WTC11 (cell line): ENCODE measurements around the gene TAF4. TPM values are rescaled to one million over a fixed set of nuclear protein-coding genes. Genes with fewer than 3 reads are reported as not detected.

ENCODE experiments used
- ATAC-seq: fragments of 200-7000 bp; cut with Tn5 transposase; 2 replicates; pipeline ENCODE4 v1.10.0; 2021; ENCODE audit warnings: mild to moderate bottlenecking, moderate library complexity
- CTCF ChIA-PET: fragments of 300-600 bp; sonication (Branson Sonifier 250); formaldehyde crosslinking; loops from one replicate; lab custom pipeline; 2021; ENCODE audit warnings: antibody characterized with exemption; lab: Charles Lee
- POLR2A ChIA-PET: fragments of 350-600 bp; sonication (Branson Sonifier 250); formaldehyde crosslinking; loops from one replicate; lab custom pipeline; 2021; ENCODE audit warnings: antibody characterized with exemption; lab: Charles Lee
- DNase-seq: peaks from one replicate; pipeline ENCODE4 v3.0.0; 2021; ENCODE audit warnings: low spot score
- H3K27ac Mint-ChIP-seq: 2 replicates; pipeline ENCODE4 v1.8.0; 2021; ENCODE audit warnings: mixed read lengths
- H3K27me3 Mint-ChIP-seq: 2 replicates; pipeline ENCODE4 v1.8.0; 2021; ENCODE audit warnings: low read depth, mild to moderate bottlenecking, moderate library complexity, mixed read lengths
- H3K36me3 Mint-ChIP-seq: 2 replicates; pipeline ENCODE4 v1.8.0; 2021; ENCODE audit warnings: mixed read lengths
- H3K4me1 Mint-ChIP-seq: 2 replicates; pipeline ENCODE4 v1.8.0; 2022; ENCODE audit warnings: mixed read lengths
- H3K4me3 Mint-ChIP-seq: 2 replicates; pipeline ENCODE4 v1.8.0; 2021; ENCODE audit warnings: mild to moderate bottlenecking, moderate library complexity, mixed read lengths
- H3K9me3 Mint-ChIP-seq: 2 replicates; pipeline ENCODE4 v1.8.0; 2021; ENCODE audit warnings: mixed read lengths
- AR ChIP-seq: fragments of 250-450 bp; sonication (Bioruptor Pico); IDR thresholded peaks from 2 replicates; pipeline ENCODE4 v1.9.0; 2021; ENCODE audit warnings: mild to moderate bottlenecking
- FOXK1 ChIP-seq: sonication (generic); formaldehyde crosslinking; IDR thresholded peaks from 2 replicates; pipeline ENCODE4 v1.8.0; 2022; ENCODE audit warnings: mild to moderate bottlenecking, moderate library complexity, missing genetic modification reagents
- FOXP4 ChIP-seq: sonication (generic); formaldehyde crosslinking; IDR thresholded peaks from 2 replicates; pipeline ENCODE4 v1.8.0; 2022; ENCODE audit warnings: mild to moderate bottlenecking, missing genetic modification reagents
- GABPB1 ChIP-seq: sonication (generic); formaldehyde crosslinking; IDR thresholded peaks from 2 replicates; pipeline ENCODE4 v1.8.1; 2023; ENCODE audit warnings: mild to moderate bottlenecking, missing genetic modification reagents
- KAT7 ChIP-seq: sonication (generic); formaldehyde crosslinking; IDR thresholded peaks from 2 replicates; pipeline ENCODE4 v1.8.1; 2023; ENCODE audit warnings: missing genetic modification reagents, mild to moderate bottlenecking, borderline replicate concordance
- MAX ChIP-seq: sonication (generic); formaldehyde crosslinking; IDR thresholded peaks from 2 replicates; pipeline ENCODE4 v1.8.0; 2022; ENCODE audit warnings: mild to moderate bottlenecking, missing genetic modification reagents
- MXD4 ChIP-seq: fragments of 250-450 bp; sonication (Bioruptor Pico); IDR thresholded peaks from 2 replicates; pipeline ENCODE4 v1.8.0; 2021; ENCODE audit warnings: mild to moderate bottlenecking, moderate library complexity, borderline replicate concordance
- NFE2L1 ChIP-seq: sonication (generic); formaldehyde crosslinking; IDR thresholded peaks from 2 replicates; pipeline ENCODE4 v1.8.1; 2023; ENCODE audit warnings: missing genetic modification reagents
- NR1H2 ChIP-seq: sonication (generic); formaldehyde crosslinking; IDR thresholded peaks from 2 replicates; pipeline ENCODE4 v1.9.0; 2021; ENCODE audit warnings: mild to moderate bottlenecking, moderate library complexity, missing genetic modification reagents
- OVOL2 ChIP-seq: fragments of 250-450 bp; sonication (Bioruptor Pico); IDR thresholded peaks from 2 replicates; pipeline ENCODE4 v1.9.0; 2021; ENCODE audit warnings: mild to moderate bottlenecking, borderline replicate concordance
- STAT6 ChIP-seq: sonication (generic); formaldehyde crosslinking; conservative IDR thresholded peaks from 2 replicates; pipeline ENCODE4 v1.8.1; 2023; ENCODE audit warnings: mild to moderate bottlenecking, low read depth, missing genetic modification reagents, moderate library complexity
- TP53 ChIP-seq: sonication (generic); formaldehyde crosslinking; IDR thresholded peaks from 2 replicates; pipeline ENCODE4 v1.8.1; 2023; ENCODE audit warnings: mild to moderate bottlenecking, missing genetic modification reagents
- USF1 ChIP-seq: sonication (generic); formaldehyde crosslinking; IDR thresholded peaks from 2 replicates; pipeline ENCODE4 v1.8.0; 2022; ENCODE audit warnings: mild to moderate bottlenecking, missing genetic modification reagents
- ZBTB43 ChIP-seq: sonication (generic); formaldehyde crosslinking; IDR thresholded peaks from 2 replicates; pipeline ENCODE4 v1.8.1; 2023; ENCODE audit warnings: mild to moderate bottlenecking, missing genetic modification reagents
- ZNF232 ChIP-seq: sonication (generic); formaldehyde crosslinking; IDR thresholded peaks from 2 replicates; pipeline ENCODE4 v1.8.0; 2022; ENCODE audit warnings: mild to moderate bottlenecking, missing genetic modification reagents
- ZNF281 ChIP-seq: sonication (generic); formaldehyde crosslinking; IDR thresholded peaks from 2 replicates; pipeline ENCODE4 v1.8.0; 2023; ENCODE audit warnings: mild to moderate bottlenecking, missing genetic modification reagents
- ZNF416 ChIP-seq: fragments of 250-450 bp; sonication (Bioruptor Pico); IDR thresholded peaks from 2 replicates; pipeline ENCODE4 v1.9.0; 2021; ENCODE audit warnings: mild to moderate bottlenecking, inconsistent platforms
- ZNF512 ChIP-seq: sonication (generic); formaldehyde crosslinking; IDR thresholded peaks from 2 replicates; pipeline ENCODE4 v1.8.1; 2022; ENCODE audit warnings: missing genetic modification reagents, borderline replicate concordance
- total RNA-seq: library from RNA; stranded (reverse); gene quantifications from 3 replicates; pipeline ENCODE4 v1.2.3, GENCODE V29; 2021

The TAF4 gene
- total RNA-seq, 1 experiment from 2014 or later, result 34.4 TPM

- DNase-seq (no peak), ATAC-seq (peak; percentile 48)
- peak overlapping the region; percentile 83 for H3K4me3 Mint-ChIP-seq
- peak overlapping the region; percentile 95 for H3K27ac Mint-ChIP-seq
- H3K27me3 Mint-ChIP-seq, result no peaks in the 10 kb centered on the region
- no peaks in the 10 kb centered on the region; the same call in 1 of the 2 replicates for H3K9me3 Mint-ChIP-seq
- 0 out of 2 replicates have a peak, but pooled peaks have one; percentile 17 for TF ChIP-seq ZBTB43 (CRISPR knock-in tag)
- 0 out of 2 replicates have a peak, but pooled peaks have one; percentile 0 for TF ChIP-seq MAX (CRISPR knock-in tag)
- no peak; the same call in 1 of the 2 replicates for TF ChIP-seq GABPB1
- CTCF ChIA-PET, result interaction anchor here (1.1 to 1.7 kb wide), 5 partner anchors 41 to 89 kb away, joined by 4 to 11 read pairs (median 4); partner anchors contain the start of gene LSM14B
- H3K4me1 Mint-ChIP-seq, result peaks cover 46% of the 10 kb centered on the region
- POLR2A ChIA-PET, result interaction anchor here (0.5 to 2.4 kb wide), 6 partner anchors 20 to 1914 kb away, joined by 3 to 24 read pairs (median 3); partner anchors contain the start of gene LSM14B
- H3K36me3 Mint-ChIP-seq, result peaks cover 7% of the 10 kb centered on the region
These were observed 1.3 kb upstream of the TAF4 start for GRCh38 chr20:62066983-62067433.

GRCh38 chr20:62066339-62066982 is 780 bp upstream of the TAF4 start:
- ATAC-seq, result peak; percentile 59
- peak overlapping the region; percentile 95 for H3K27ac Mint-ChIP-seq
- ChIA-PET CTCF (interaction anchor here (1.1 to 1.7 kb wide), 5 partner anchors 40 to 90 kb away, joined by 4 to 11 read pairs (median 4); partner anchors contain the start of gene LSM14B), POLR2A (interaction anchor here (0.5 to 2.4 kb wide), 4 partner anchors 38 to 1914 kb away, joined by 3 to 24 read pairs (median 3); partner anchors contain the start of gene LSM14B)
- H3K27me3 Mint-ChIP-seq, result no peaks in the 10 kb centered on the region
- H3K9me3 Mint-ChIP-seq, result no peaks in the 10 kb centered on the region; the same call in 1 of the 2 replicates
- peaks cover 50% of the 10 kb centered on the region for H3K4me1 Mint-ChIP-seq
- peak; percentile 74 for DNase-seq
- peaks cover 9% of the 10 kb centered on the region for H3K36me3 Mint-ChIP-seq
- H3K4me3 Mint-ChIP-seq, result peak overlapping the region; percentile 83
- no peak for TF ChIP-seq MXD4
- no peak for TF ChIP-seq NR1H2 (CRISPR knock-in tag)
- no peak for TF ChIP-seq ZNF232 (CRISPR knock-in tag)
- no peak for TF ChIP-seq OVOL2
- no peak for TF ChIP-seq ZNF416
- TF ChIP-seq NFE2L1 (CRISPR knock-in tag), result no peak
- no peak for TF ChIP-seq KAT7 (CRISPR knock-in tag)
- TF ChIP-seq STAT6, result no peak
- no peak for TF ChIP-seq ZNF281 (CRISPR knock-in tag)
- TF ChIP-seq USF1 (CRISPR knock-in tag), result no peak
- TF ChIP-seq FOXK1 (CRISPR knock-in tag), result no peak
- TF ChIP-seq FOXP4 (CRISPR knock-in tag), result no peak
- no peak for TF ChIP-seq AR (CRISPR knock-in tag)
- no peak for TF ChIP-seq ZNF512 (CRISPR knock-in tag)
- peak; percentile 36 for TF ChIP-seq GABPB1
- no peak for TF ChIP-seq TP53 (CRISPR knock-in tag)
